NCI-H1048 (cell line): Measurements from ENCODE around the gene MRPL51.
"Not testable (repeated sequence)": the region's sequence is repeated elsewhere in the genome, so short reads cannot be mapped to it uniquely, and the experiment has no call there.

Experiments used
- DNase-seq: peaks from one replicate; lab custom pipeline; 2025; lab: John Stamatoyannopoulos, UW

Gene MRPL51

GRCh38 chr12:6488240-6488639 is 4.8 kb downstream of the MRPL51 start:
- DNase-seq, result no peak

GRCh38 chr12:6478416-6478815 is 14.6 kb downstream of the MRPL51 start:
- DNase-seq, result no peak

DNA sequence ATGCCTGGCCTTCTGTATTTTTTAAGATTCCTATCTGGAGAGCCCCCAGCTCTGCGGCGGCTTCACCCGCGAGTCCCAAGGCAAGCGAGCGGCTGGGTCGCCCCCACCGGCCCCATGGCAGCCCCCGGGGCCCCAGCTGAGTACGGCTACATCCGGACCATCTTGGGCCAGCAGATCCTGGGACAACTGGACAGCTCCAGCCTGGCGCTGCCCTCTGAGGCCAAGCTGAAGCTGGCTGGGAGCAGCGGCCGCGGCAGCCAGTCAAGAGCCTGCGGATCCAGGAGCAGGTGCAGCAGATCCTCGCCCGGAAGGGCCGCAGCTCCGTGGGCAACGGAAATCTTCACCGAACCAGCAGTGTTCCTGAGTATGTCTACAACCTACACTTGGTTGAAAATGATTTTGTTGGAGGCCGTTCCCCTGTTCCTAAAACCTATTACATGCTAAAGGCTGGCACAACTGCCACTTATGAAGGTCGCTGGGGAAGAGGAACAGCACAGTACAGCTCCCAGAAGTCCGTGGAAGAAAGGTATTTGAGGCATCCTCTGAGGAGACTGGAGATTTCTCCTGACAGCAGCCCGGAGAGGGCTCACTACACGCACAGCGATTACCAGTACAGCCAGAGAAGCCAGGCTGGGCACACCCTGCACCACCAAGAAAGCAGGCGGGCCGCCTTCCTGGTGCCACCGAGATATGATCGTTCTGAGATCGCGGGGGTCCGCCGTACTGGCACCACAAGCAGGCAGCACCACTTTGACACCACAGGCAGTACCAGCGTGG is 15.3 kb downstream of the MRPL51 start:
- not testable (repeated sequence) for DNase-seq

DNA sequence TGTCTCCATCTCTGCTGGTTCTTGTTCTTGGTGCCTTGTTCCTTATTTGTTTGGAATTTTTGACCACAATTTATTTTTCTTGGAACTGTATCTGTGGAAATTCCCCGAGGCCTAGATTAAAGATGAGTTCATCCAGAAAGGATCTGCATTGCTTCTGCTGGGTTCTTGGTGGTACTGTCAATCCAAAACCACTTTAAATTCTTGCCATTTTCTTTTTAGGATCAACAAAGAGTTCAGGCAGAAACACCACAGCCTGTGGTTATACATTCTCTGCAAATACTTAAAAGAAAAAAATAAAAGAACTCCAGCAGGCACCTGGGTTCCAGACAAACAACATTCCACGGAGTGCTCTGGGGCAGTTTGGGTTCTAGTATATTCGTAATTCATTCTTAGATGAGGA is 16.6 kb downstream of the MRPL51 start:
- no peak for DNase-seq

DNA sequence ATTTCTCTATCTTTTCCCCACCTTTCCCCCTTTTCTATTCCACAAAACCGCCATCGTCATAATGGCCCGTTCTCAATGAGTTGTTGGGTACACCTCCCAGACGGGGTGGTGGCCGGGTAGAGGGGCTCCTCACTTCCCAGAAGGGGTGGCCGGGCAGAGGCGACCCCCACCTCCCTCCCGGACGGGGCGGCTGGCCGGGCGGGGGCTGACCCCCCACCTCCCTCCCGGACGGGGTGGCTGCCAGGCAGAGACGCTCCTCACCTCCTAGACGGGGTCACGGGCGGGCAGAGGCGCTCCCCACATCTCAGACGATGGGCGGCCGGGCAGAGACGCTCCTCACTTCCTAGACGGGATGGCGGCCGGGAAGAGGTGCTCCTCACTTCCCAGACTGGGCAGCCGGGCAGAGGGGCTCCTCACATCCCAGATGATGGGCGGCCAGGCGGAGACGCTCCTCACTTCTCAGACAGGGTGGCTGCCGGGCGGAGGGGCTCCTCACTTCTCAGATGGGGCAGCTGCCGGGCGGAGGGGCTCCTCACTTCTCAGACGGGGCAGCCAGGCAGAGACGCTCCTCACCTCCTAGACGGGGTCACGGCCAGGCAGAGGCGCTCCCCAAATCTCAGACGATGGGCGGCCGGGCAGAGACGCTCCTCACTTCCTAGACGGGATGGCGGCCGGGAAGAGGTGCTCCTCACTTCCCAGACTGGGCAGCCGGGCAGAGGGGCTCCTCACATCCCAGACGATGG is 17.7 kb downstream of the MRPL51 start:
- DNase-seq, result not testable (repeated sequence)

DNA sequence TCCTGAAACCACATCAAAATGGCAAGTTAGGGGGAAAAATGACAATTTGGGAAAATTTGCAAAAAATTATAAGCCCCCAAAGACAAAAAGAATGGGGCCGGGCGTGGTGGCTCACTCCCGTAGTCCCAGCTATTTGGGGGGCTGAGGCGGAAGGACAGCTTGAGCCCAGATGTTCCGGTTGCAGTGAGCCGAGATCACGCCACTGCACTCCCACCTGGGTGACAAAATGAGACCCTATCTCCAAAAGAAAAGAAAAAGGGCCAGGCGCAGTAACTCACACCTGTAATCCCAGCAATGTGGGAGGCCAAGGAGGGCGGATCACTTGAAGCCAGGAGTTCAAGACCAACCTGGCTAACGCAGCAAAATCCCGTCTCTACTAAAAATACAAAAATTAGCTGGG is 20.6 kb downstream of the MRPL51 start:
- no peak for DNase-seq

DNA sequence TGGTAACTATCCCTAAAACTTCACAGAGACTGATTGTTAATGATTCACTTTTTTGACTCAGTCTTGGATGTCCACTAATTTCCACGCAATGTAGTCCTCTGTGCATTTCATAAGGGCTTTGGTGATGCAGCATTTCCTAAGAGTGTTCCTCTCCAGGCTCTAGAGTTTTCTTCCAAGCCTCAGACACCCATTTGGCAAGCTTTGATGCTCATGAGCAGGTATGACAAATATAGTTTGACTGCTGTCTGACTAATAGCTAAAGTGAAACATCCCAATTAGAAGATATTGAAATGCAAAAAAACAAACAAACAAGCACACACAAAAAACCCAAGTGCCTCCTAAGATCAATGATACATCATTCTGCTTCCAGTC is 21.1 kb downstream of the MRPL51 start:
- DNase-seq, result no peak

- peak; percentile 93 for DNase-seq
Observed at GRCh38 chr12:6470375-6471163, 22.5 kb downstream of the MRPL51 start, which contains the start of gene VAMP1. TSS of gene VAMP1 (minus strand) at chr12:6470677. CDS start at chr12:6470531, 146 bp downstream.

- DNase-seq, result no peak
Observed at GRCh38 chr12:6469609-6470374, 23.3 kb downstream of the MRPL51 start.

GRCh38 chr12:6469092-6469491 is 24.0 kb downstream of the MRPL51 start:
- DNase-seq, result no peak

DNA sequence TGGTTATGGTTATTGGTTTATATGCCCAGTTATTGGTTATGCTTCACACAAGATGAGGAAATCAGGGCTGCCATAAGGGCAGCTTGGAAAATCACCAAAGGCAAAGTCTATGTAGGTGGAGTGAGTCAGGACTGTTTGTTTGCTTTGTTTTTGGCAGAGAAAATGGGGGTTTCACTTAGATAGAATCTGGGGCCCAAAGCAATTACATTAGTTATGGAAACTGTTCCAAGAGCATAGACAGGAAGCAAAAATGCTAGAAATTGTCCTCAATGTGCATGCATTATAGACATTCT is 24.8 kb downstream of the MRPL51 start:
- DNase-seq, result no peak

- not testable (repeated sequence) for DNase-seq
Observed at GRCh38 chr12:6467571-6468282, 25.3 kb downstream of the MRPL51 start.

- not testable (repeated sequence) for DNase-seq
Observed at GRCh38 chr12:6466751-6467150, 26.3 kb downstream of the MRPL51 start.

DNA sequence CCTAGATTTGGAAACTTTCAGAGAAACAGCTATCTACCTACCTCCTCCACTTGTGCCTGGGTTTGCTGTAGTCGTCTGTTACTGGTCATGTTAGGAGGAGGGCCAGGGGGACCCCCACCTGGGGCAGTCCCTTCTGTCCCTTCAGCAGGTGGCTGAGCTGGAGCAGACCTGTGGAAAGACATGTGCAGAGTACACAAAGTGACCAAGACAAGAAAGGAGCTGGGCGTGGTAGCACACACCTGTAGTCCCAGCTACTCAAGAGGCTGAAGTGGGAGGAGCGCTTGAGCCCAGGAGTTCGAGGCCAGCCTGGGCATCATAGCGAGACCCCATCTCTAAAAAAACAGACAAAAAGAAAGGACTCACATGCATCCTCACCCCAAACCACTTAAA is 26.9 kb downstream of the MRPL51 start:
- DNase-seq, result no peak

DNA sequence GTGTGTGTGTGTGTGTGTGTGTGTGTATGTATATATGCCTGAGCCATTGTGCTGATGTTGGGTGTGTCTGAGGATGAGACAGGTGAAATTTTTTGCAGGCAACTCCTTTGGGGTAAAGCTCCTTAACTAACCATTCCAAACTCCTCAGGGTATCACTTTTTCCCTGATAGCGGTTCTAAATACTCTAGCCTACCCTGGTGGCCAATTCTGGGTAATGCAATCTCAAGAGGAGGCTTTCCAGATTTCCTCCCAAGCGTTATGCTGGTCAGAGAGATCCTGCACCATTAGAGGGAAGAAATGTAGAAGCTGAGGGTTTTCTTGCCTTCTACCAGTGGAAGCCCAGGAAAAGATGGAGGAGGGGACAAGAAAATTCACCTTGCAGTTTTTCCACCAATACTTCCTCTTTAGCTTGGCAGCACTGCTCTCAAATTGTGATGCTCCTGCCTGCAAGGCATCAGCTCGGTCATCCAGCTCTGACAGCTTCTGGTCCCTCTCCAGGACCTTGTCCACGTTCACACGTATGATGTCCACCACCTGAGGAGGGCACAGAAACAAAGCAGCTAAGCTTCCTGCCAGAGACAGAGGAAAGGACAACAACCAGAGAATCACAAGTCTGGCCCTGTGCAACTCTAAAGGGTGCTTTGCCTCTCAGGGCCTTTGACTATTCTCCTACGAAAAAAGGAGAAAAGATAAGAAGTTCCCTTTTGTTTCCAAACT is 27.4 kb downstream of the MRPL51 start:
- no peak for DNase-seq

- no peak for DNase-seq
Observed at GRCh38 chr12:6464531-6464930, 28.5 kb downstream of the MRPL51 start.

- no peak for DNase-seq
Observed at GRCh38 chr12:6463858-6464257, 29.2 kb downstream of the MRPL51 start.

DNA sequence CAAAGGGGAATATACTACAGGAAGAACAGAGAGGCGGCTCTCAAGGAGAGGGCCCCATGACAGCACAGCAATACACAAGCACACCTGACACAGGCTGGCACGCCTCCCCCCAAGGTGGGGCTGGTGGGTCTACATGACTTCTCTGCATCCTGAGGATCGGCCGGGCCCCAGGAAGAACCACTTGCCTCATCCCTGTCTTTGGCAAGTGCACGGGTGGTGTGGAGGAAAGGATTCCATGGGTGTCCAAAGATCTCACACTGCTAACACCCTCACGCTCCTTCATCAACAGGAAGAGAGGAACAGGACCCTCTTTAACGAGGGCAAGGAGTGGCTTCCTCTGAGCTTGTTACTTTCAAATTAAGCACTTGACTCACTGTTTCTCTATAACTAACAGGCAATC is 29.8 kb downstream of the MRPL51 start:
- no peak for DNase-seq

DNA sequence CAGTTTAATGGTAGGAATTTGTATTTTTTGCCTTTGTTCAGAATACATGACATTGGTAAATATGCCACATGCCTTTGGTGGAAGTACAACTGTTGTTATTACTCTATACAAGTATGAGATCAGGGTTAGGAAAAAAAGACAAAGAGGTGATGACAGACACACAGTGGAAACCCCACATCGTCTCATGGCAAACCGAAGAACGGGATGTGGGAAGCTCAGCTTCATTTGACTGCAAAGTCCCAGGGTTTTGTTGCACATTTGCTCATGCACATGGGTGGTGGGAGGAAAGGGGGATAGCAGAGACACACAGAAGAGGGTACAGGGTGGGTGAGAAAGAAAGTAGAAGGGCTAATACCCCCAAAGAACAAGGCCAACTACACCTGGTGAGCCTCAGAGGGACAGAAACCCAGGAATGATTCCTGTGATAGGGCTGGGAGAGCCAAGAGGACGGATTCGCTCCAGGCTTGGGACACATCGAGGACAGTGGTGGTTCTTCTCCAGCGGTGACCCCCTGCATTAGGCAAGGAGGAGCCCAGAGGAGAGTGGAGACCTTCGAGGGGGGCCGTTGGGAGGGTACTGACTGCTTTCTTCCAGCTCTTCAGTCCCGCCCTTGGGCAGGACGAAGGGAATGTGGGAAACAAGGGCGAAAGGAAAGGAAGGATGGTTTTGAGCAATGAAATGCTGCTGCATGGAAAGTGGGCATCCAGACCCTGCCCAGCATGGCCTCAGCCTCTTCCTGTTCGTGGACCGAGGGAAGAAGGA is 30.6 kb downstream of the MRPL51 start:
- no peak for DNase-seq
